Activated naive CD8-positive, alpha-beta T cell treated with anti-CD3 and anti-CD28 coated beads, Interleukin-2, amount 50 U/mL, for 24 hours (primary cell): ENCODE results near the gene RHOB.

Source experiments
- ATAC-seq: fragments of 150-1000 bp; cut with Tn5 transposase; one replicate; pipeline ENCODE4 v1.10.0; 2021
- DNase-seq: peaks from one replicate; pipeline ENCODE4 v3.0.0; 2021
- H3K27ac Mint-ChIP-seq: one replicate; pipeline ENCODE4 v1.8.0; 2021; ENCODE audit warnings: mild to moderate bottlenecking, mixed read lengths
- H3K27me3 Mint-ChIP-seq: one replicate; pipeline ENCODE4 v1.8.0; 2021; ENCODE audit warnings: mixed read lengths
- H3K36me3 Mint-ChIP-seq: one replicate; pipeline ENCODE4 v1.8.0; 2021; ENCODE audit warnings: low read depth, mixed read lengths
- H3K4me1 Mint-ChIP-seq: one replicate; pipeline ENCODE4 v1.8.0; 2021; ENCODE audit warnings: mixed read lengths
- H3K4me3 Mint-ChIP-seq: one replicate; pipeline ENCODE4 v1.8.0; 2021; ENCODE audit warnings: mild to moderate bottlenecking, moderate library complexity, mixed read lengths
- H3K9me3 Mint-ChIP-seq: one replicate; pipeline ENCODE4 v1.8.0; 2021; ENCODE audit warnings: mixed read lengths

The RHOB gene

DNA sequence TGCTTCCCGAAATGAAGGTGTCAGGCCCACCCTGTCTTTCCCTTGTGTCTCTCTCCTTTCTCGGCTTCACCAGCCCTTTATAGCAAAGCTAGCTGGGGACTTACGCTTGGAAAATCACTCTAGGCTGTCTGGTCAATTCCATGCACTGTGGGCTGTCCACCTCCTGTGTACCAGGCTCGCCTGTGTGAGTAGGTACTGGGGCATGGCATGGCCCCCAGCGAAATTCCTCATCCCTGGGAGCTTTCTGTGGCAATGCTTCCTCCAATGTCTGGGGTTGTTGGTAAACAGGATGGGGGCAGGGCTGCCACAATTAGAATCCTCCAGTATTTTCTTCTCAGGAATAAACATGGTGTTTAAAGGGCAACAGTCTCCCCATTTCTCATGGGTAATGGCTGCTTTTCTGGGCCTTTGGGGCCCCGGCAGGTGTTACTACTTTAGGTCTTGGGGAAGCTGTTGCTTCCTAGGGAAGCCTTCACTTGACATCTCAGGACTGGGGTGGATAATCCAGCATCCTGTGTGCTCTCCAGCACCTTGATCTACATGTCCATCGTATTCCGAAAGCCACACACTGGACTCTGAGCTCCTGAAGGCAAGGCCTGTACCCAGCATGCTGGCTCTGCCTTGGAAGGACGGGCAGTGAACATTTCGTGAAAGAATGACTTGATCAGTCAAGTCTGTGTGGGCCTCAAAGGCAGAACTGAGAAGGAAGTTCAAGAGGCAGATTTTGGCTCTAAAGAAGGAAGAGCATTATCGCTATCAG lies 21.1 kb downstream of the RHOB start:
- no peak for ATAC-seq
- no peaks in the 10 kb centered on the region for H3K4me1 Mint-ChIP-seq
- no peaks in the 10 kb centered on the region for H3K36me3 Mint-ChIP-seq
- no peaks in the 10 kb centered on the region for H3K27me3 Mint-ChIP-seq
- no peak overlapping the region for H3K4me3 Mint-ChIP-seq
- no peak for DNase-seq
- H3K9me3 Mint-ChIP-seq: no peaks in the 10 kb centered on the region
- no peak overlapping the region for H3K27ac Mint-ChIP-seq

DNA sequence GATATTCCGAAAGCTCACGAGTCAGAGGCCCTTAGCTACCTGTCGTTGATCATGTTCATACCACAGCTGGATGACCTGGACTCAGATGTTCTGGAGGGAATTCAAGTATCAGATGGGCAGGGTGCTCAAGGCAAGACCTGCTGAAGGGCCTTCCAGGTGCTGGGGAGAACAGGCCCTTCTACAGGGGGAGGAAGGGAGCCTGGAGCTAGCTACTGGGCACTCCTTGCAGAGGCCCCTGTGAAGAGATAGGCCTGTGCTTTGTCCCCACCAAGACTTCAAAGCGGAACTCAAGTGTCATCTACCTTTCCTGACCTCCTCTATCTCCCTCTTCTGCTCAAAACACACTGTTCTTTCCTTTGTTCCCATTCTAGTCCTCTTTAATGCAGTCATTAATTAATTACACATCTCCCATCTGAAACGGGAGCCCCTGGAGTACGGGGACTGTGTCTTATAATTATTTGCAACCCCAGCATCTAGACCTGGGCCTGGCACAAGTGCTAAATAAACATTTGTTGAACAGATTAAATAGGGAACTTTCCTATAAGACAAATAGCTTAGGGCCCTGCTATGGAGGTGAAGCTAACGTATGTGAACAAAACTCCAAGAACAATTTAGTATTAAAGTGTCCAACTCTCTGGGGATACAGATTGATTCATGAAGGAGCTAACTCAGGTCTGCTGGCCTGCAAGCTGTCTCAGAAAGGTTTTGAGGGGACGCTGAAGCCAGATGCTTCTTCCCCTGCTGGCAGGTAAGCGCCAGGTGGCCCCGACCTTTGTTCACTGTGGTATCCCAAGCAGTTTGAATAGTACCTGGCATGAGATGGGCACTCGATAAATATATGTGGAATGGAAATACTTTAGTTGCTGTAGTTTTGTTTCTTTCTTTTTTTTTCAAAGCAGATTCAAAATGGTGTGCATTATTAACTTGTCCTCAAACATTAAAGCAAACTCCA lies 22.0 kb downstream of the RHOB start:
- DNase-seq (no peak), ATAC-seq (no peak)
- no peak overlapping the region for H3K4me3 Mint-ChIP-seq
- no peak overlapping the region for H3K27ac Mint-ChIP-seq
- H3K27me3 Mint-ChIP-seq: no peaks in the 10 kb centered on the region
- no peaks in the 10 kb centered on the region for H3K4me1 Mint-ChIP-seq
- no peaks in the 10 kb centered on the region for H3K36me3 Mint-ChIP-seq
- no peaks in the 10 kb centered on the region for H3K9me3 Mint-ChIP-seq

DNA sequence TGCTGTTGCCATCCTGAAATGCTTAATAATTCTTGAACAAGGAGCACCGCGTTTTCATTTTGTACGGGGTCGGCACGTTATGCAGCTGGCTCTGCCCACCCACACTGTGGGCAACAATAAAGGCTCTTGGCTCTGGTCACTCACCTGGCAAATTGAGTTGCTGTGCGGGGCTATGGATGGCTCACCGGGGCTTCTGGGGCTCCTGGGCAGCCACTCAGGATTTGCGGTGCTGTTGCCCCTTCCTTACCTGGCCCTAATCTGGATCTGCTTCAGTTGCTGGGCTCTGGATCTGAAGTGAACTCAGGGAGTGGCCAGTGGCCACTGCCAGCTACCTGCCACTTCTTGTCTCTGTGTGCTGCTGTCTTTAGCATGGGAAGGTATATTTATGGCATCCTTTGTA lies 22.7 kb downstream of the RHOB start:
- no peak overlapping the region for H3K27ac Mint-ChIP-seq
- ATAC-seq: no peak
- H3K36me3 Mint-ChIP-seq: no peaks in the 10 kb centered on the region
- no peaks in the 10 kb centered on the region for H3K4me1 Mint-ChIP-seq
- H3K4me3 Mint-ChIP-seq: no peak overlapping the region
- H3K27me3 Mint-ChIP-seq: no peaks in the 10 kb centered on the region
- DNase-seq: no peak
- no peaks in the 10 kb centered on the region for H3K9me3 Mint-ChIP-seq

DNA sequence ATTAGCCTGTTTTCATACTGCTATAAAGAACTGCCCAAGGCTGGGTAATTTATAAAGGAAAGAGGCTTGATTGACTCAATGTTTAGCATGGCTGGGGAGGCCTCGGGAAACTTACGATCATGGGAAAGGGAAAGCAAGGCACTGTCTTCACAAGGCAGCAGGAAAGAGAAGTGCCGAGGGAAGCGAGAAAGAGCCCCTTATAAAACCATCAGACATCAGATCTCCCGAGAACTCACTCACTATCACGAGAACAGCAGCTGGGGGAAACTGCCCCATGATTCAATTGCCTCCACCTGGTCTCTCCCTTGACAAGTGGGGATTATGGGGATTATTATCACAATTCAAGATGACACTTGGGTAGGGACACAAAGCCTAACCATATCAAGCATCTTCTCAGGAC lies 23.3 kb downstream of the RHOB start:
- Mint-ChIP-seq H3K36me3 (no peaks in the 10 kb centered on the region), H3K27me3 (no peaks in the 10 kb centered on the region), H3K27ac (no peak overlapping the region), H3K4me1 (no peaks in the 10 kb centered on the region), H3K9me3 (no peaks in the 10 kb centered on the region), H3K4me3 (no peak overlapping the region)
- no peak for ATAC-seq
- no peak for DNase-seq

DNA sequence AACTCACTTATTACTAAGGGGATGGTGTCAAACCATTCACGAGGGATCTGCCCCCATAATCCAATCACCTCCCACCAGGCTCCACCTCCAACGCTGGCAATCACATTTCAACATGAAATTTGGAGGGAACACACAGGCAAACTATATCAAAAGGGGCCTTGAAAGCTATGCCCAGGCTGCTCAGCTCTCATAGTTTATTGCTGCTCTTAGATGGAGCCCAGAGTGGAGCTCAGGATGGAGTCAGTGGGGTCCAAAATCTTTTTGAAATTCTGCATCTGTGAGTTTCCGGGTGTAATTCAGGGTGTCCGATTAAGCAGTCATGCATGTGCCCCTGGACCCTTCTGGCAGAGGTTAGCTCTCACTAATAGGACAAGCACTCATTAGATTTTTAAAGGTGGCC lies 24.3 kb downstream of the RHOB start:
- no peak overlapping the region for H3K27ac Mint-ChIP-seq
- no peaks in the 10 kb centered on the region for H3K27me3 Mint-ChIP-seq
- DNase-seq (no peak), ATAC-seq (no peak)
- no peaks in the 10 kb centered on the region for H3K9me3 Mint-ChIP-seq
- no peak overlapping the region for H3K4me3 Mint-ChIP-seq
- H3K36me3 Mint-ChIP-seq: no peaks in the 10 kb centered on the region
- no peaks in the 10 kb centered on the region for H3K4me1 Mint-ChIP-seq

DNA sequence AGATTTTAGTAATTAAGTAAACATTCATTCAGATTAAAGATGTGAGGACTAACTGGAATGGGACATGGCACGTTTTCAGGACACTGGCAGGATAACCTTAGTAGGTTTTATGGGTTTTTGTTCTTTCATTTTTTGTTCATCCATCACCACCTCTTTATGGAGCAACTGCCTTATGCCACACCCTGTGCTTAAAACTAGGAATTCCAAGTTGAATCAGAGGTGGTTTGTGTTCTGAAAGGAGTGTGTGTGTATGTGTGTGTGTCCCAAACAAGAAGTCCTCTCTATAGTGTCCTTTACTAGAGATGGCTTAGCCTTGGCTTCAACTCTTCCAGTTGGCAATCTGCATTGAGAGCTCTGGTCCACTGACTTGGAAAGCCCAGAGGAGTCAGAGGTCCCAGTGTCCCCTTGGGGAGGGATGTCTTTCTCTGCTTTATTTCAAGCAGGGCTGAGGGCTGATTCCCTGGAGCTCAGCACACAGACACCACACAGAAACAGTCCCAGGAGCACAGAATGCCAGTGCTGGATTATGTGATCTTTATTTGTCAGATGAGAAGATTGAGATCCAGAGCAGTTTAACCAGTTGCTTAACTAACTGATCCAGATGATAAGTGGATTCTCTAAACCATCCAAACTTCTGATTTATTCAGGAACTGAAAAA lies 25.2 kb downstream of the RHOB start:
- H3K4me3 Mint-ChIP-seq: no peak overlapping the region
- H3K36me3 Mint-ChIP-seq: no peaks in the 10 kb centered on the region
- H3K4me1 Mint-ChIP-seq: no peaks in the 10 kb centered on the region
- H3K9me3 Mint-ChIP-seq: no peaks in the 10 kb centered on the region
- H3K27ac Mint-ChIP-seq: no peak overlapping the region
- DNase-seq (no peak), ATAC-seq (no peak)
- H3K27me3 Mint-ChIP-seq: no peaks in the 10 kb centered on the region

DNA sequence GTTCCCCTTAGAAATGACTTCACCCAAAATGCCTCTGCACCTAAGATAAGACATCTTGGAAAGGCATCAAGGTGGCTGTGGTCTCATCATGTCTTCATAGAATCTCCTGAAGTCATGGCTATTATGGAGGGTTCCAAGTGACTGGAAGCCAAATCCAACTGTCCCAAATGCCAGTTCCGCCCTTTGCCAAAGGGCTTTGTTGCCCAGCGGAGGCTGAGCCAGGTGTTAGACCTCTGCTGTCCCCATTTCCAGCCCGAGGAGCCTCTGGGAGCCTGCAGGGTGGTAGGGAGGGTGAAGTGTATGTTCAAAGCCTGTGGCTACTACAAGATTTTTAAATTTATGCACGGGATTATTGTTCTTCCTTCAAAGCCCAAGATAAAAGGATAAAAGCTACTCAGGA lies 25.7 kb downstream of the RHOB start:
- DNase-seq: no peak
- H3K4me1 Mint-ChIP-seq: no peaks in the 10 kb centered on the region
- no peak overlapping the region for H3K27ac Mint-ChIP-seq
- H3K4me3 Mint-ChIP-seq: no peak overlapping the region
- no peak for ATAC-seq
- H3K36me3 Mint-ChIP-seq: no peaks in the 10 kb centered on the region
- no peaks in the 10 kb centered on the region for H3K27me3 Mint-ChIP-seq
- no peaks in the 10 kb centered on the region for H3K9me3 Mint-ChIP-seq

DNA sequence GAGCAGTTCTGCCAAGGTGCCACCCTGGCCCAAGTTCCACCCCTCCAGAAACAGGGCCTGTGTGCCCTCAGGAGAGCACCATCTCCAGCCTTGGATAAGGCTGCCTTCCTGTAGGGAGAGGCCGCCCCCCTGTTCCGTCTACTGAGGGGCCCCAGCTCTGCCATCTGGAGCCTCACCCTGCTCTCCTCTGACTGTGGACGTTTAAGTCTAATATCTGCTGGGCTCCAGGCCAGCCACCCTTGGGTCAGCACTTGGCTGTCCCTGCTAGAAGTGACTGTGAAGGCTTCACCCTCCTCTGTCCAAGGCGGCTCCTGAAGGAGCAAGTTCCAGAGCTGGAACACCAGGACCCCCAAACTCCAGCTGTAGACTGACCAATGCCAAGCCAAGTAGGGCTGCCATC lies 26.3 kb downstream of the RHOB start:
- H3K36me3 Mint-ChIP-seq: no peaks in the 10 kb centered on the region
- DNase-seq (no peak), ATAC-seq (no peak)
- peaks cover 2% of the 10 kb centered on the region for H3K27me3 Mint-ChIP-seq
- peaks cover 1% of the 10 kb centered on the region for H3K9me3 Mint-ChIP-seq
- H3K27ac Mint-ChIP-seq: no peak overlapping the region
- no peak overlapping the region for H3K4me3 Mint-ChIP-seq
- no peaks in the 10 kb centered on the region for H3K4me1 Mint-ChIP-seq

DNA sequence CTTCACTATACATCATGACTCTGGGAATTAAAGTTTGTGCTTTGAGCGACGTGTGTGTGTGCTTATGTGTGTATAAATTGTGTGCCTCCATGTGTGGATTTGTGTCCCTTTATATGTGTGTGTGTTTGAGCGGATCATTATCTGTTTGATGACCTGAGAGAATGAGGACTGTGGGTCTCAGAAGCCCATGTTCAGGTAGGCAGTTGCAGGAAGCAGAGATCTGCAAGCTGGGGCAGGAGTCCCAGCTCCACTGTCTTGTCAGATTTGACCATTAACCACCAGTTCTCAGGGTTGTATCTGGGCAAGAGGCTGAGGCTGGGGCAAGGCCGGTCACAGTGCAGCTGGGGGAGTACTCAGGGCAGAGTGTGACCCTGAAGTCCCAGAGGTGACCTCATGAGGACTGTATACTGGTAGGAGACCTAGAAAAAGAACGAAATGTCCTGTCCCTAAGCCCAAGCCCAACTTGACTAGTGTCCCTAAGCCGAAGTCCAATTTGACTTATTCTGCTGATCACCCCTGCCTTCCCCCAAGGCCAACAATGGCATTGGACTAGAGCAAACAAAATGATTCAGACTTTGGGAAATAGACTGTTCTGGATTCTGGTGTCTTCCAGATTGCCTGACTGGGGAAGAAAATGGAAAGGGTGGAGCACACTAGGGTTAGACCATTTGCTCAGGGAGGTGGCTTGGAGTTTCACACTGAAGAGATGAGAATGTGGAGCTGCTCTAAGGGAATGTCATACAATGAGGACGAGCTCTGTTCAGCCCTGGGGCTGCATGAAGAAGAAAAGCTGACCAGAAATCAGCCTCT lies 28.1 kb downstream of the RHOB start:
- Mint-ChIP-seq H3K27me3 (peaks cover 2% of the 10 kb centered on the region), H3K4me1 (no peaks in the 10 kb centered on the region), H3K27ac (no peak overlapping the region), H3K9me3 (peaks cover 8% of the 10 kb centered on the region), H3K4me3 (no peak overlapping the region), H3K36me3 (no peaks in the 10 kb centered on the region)
- ATAC-seq (no peak), DNase-seq (no peak)

DNA sequence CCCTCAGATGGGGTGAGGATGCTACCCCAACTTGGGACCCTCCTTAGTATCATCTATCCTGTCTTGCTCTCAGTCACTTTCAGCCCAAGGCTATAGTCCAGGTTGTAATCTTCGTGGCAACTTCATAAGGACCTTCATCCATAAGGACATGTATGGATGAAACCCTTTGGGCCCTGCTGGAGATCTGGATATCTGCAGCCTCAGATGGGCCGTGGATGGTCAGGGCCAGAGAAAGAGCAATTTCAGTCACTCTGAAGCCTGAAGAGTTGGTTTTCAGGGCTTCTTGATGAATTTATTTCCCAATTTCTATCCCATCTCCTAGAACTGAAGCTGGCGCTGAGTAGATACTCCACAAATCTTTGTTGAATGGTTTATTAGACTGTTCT lies 28.7 kb downstream of the RHOB start:
- H3K27me3 Mint-ChIP-seq: peaks cover 2% of the 10 kb centered on the region
- peaks cover 8% of the 10 kb centered on the region for H3K9me3 Mint-ChIP-seq
- ATAC-seq (no peak), DNase-seq (no peak)
- H3K4me1 Mint-ChIP-seq: no peaks in the 10 kb centered on the region
- H3K4me3 Mint-ChIP-seq: no peak overlapping the region
- no peaks in the 10 kb centered on the region for H3K36me3 Mint-ChIP-seq
- H3K27ac Mint-ChIP-seq: no peak overlapping the region

DNA sequence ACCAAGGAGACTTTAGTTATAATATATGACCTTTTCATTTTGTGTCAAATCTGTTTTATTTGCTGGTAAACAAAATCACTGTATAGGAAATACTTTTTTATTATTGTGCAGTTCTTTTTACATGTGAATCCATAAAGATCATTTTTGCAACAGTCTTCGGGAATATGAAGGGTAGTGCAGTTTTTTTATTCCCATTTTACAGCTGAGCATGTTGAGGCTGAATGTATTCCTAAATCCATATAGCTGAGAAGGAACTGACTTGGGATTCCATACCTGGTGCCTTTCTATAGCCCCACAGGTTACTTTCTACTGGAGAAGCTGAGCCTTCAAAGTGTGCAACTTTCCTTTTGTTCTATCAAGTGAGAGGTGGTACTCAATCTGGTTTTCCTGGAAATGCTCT lies 29.6 kb downstream of the RHOB start:
- peaks cover 8% of the 10 kb centered on the region for H3K9me3 Mint-ChIP-seq
- no peak overlapping the region for H3K4me3 Mint-ChIP-seq
- no peak for DNase-seq

DNA sequence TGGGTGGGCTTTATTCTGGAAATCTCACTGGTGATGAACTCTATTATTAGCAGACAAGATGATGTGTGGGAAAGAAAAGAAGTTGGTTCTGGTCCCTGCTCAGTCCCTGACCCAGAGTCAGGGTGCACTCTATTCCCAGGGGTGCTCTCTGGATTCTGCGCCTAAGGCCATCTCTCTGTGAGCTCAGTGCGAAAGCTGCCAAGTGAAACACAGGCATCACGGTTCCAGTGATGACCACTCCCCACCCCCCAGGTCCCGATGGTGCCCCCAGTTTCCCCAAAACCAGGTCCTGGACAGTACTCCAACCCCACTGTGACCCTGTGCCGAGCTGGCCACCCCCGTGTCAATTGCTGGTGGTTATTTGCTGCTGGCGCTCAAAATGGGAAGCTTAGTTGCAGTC lies 30.1 kb downstream of the RHOB start:
- Mint-ChIP-seq H3K4me1 (peaks cover under 1% of the 10 kb centered on the region), H3K9me3 (peaks cover 8% of the 10 kb centered on the region), H3K36me3 (no peaks in the 10 kb centered on the region), H3K4me3 (no peak overlapping the region), H3K27ac (no peak overlapping the region), H3K27me3 (peaks cover 2% of the 10 kb centered on the region)
- no peak for ATAC-seq
- no peak for DNase-seq

More for the DNA sequence above, 29.6 kb downstream of the RHOB start:
- peaks cover 2% of the 10 kb centered on the region for H3K27me3 Mint-ChIP-seq
- H3K36me3 Mint-ChIP-seq: no peaks in the 10 kb centered on the region
- H3K4me1 Mint-ChIP-seq: no peaks in the 10 kb centered on the region
- H3K27ac Mint-ChIP-seq: no peak overlapping the region
- ATAC-seq: no peak

DNA sequence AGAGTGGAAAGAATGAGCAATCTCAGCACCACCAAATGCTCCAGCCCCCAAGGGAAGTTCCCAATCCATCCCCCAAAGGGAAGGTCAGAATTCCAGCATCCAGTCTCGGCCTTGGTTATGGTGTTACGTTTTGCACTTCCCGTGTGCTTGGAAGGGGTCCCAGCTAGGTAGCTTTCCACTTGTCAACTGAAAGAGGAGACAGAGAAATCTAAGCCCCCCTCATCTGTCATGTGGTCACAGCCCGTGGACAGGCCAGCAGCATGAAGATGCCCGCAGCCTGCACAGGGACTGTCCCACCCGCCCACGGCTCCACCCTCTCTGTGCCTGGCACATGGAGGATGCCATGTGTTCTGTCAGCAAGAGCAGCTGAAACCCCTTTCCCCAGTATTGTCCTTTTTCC lies 32.1 kb downstream of the RHOB start:
- H3K4me3 Mint-ChIP-seq: no peak overlapping the region
- peaks cover 4% of the 10 kb centered on the region for H3K27me3 Mint-ChIP-seq
- H3K4me1 Mint-ChIP-seq: peaks cover 3% of the 10 kb centered on the region
- DNase-seq: no peak
- H3K36me3 Mint-ChIP-seq: no peaks in the 10 kb centered on the region
- H3K9me3 Mint-ChIP-seq: peaks cover 8% of the 10 kb centered on the region
- H3K27ac Mint-ChIP-seq: no peak overlapping the region
- no peak for ATAC-seq

DNA sequence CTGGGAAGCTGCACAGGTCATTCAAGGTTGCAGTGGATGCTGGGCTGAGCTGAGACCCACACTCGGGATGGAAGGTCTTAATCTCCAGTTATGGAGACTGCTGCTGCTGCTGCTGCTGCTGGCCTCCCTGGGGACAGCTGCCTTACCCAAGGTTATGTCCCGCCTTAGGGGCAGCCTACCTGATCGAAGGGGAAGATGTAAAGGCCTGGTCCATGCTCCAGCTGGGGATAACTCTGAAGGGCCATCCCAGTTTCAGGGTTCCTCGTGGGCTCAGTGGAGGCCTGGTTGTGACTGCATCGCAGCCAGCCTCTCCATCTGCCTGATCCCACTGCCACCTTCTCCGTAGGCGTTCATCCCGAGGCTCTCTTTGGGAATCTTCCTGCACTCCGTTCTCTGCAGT lies 33.0 kb downstream of the RHOB start:
- H3K27me3 Mint-ChIP-seq: peaks cover 4% of the 10 kb centered on the region
- H3K9me3 Mint-ChIP-seq: peaks cover 8% of the 10 kb centered on the region
- DNase-seq: no peak
- H3K27ac Mint-ChIP-seq: no peak overlapping the region
- peaks cover 3% of the 10 kb centered on the region for H3K4me1 Mint-ChIP-seq
- no peaks in the 10 kb centered on the region for H3K36me3 Mint-ChIP-seq
- no peak overlapping the region for H3K4me3 Mint-ChIP-seq
- no peak for ATAC-seq
